IPS-18a (cell line): ENCODE results near the gene PCBD2.
"Not testable (repeated sequence)": the region's sequence is repeated elsewhere in the genome, so short reads cannot be mapped to it uniquely, and the experiment has no call there.

Experiments used
- H3K27ac ChIP-seq: one replicate; pipeline ENCODE4 v1.5.1; 2013; ENCODE audit warnings: low read length
- H3K27me3 ChIP-seq: one replicate; pipeline ENCODE4 v1.6.1; 2013; ENCODE audit warnings: mild to moderate bottlenecking, low read length; ENCODE audit not compliant: control insufficient read depth, insufficient read depth
- H3K36me3 ChIP-seq: one replicate; pipeline ENCODE4 v1.6.1; 2013; ENCODE audit warnings: low read depth, low read length; ENCODE audit not compliant: control insufficient read depth
- H3K4me1 ChIP-seq: one replicate; pipeline ENCODE4 v1.6.1; 2013; ENCODE audit warnings: low read depth, low read length; ENCODE audit not compliant: control insufficient read depth
- H3K4me3 ChIP-seq: one replicate; pipeline ENCODE4 v1.5.1; 2013; ENCODE audit warnings: low read length
- H3K9ac ChIP-seq: one replicate; pipeline ENCODE4 v1.6.1; 2013; ENCODE audit warnings: mild to moderate bottlenecking, low read length, moderate library complexity
- H3K9me3 ChIP-seq: one replicate; pipeline ENCODE4 v1.6.1; 2013; ENCODE audit warnings: low read depth, low read length; ENCODE audit not compliant: control insufficient read depth

Gene PCBD2

GRCh38 chr5:134965271-134965825 is 60.4 kb downstream of the PCBD2 start:
- Histone ChIP-seq H3K4me3 (no peak overlapping the region), H3K9ac (no peak overlapping the region), H3K27ac (no peak overlapping the region), H3K36me3 (no peaks in the 10 kb centered on the region), H3K27me3 (no peaks in the 10 kb centered on the region), H3K4me1 (no peaks in the 10 kb centered on the region), H3K9me3 (no peaks in the 10 kb centered on the region)

- H3K36me3 ChIP-seq = no peaks in the 10 kb centered on the region
- no peak within 1 kb of the TSS for H3K27ac ChIP-seq
- no peaks in the 10 kb centered on the region for H3K4me1 ChIP-seq
- no peaks in the 10 kb centered on the region for H3K27me3 ChIP-seq
- no peak within 1 kb of the TSS for H3K4me3 ChIP-seq
- no peak within 1 kb of the TSS for H3K9ac ChIP-seq
- no peaks in the 10 kb centered on the region for H3K9me3 ChIP-seq
Measured at GRCh38 chr5:134967607-134968006, 62.7 kb downstream of the PCBD2 start, which contains the start of gene CATSPER3. Gene CATSPER3, plus strand, starts transcription at chr5:134967907. Its CDS starts 85 bp downstream, at chr5:134967992.

- Histone ChIP-seq H3K36me3 (no peaks in the 10 kb centered on the region), H3K27me3 (no peaks in the 10 kb centered on the region), H3K4me1 (no peaks in the 10 kb centered on the region), H3K27ac (no peak overlapping the region), H3K9me3 (no peaks in the 10 kb centered on the region), H3K4me3 (no peak overlapping the region), H3K9ac (no peak overlapping the region)
Measured at GRCh38 chr5:134968055-134968454, 63.1 kb downstream of the PCBD2 start.

- Histone ChIP-seq H3K36me3 (no peaks in the 10 kb centered on the region), H3K27me3 (no peaks in the 10 kb centered on the region), H3K9ac (no peak overlapping the region), H3K27ac (no peak overlapping the region), H3K4me1 (no peaks in the 10 kb centered on the region), H3K4me3 (no peak overlapping the region), H3K9me3 (no peaks in the 10 kb centered on the region)
Measured at GRCh38 chr5:134969166-134969565, 64.2 kb downstream of the PCBD2 start.

GRCh38 chr5:134975078-134975715 is 70.3 kb downstream of the PCBD2 start:
- no peaks in the 10 kb centered on the region for H3K36me3 ChIP-seq

GRCh38 chr5:134975843-134976242 is 70.9 kb downstream of the PCBD2 start:
- no peaks in the 10 kb centered on the region for H3K4me1 ChIP-seq
- no peaks in the 10 kb centered on the region for H3K36me3 ChIP-seq
- no peaks in the 10 kb centered on the region for H3K27me3 ChIP-seq
- no peak overlapping the region for H3K27ac ChIP-seq
- H3K9ac ChIP-seq = no peak overlapping the region
- H3K9me3 ChIP-seq = peaks cover 14% of the 10 kb centered on the region
- no peak overlapping the region for H3K4me3 ChIP-seq

More at GRCh38 chr5:134975078-134975715, 70.3 kb downstream of the PCBD2 start:
- peaks cover 14% of the 10 kb centered on the region for H3K9me3 ChIP-seq
- no peak overlapping the region for H3K4me3 ChIP-seq
- H3K27me3 ChIP-seq = no peaks in the 10 kb centered on the region
- H3K9ac ChIP-seq = no peak overlapping the region
- H3K27ac ChIP-seq = no peak overlapping the region
- H3K4me1 ChIP-seq = no peaks in the 10 kb centered on the region

- no peak overlapping the region for H3K4me3 ChIP-seq
- H3K36me3 ChIP-seq = no peaks in the 10 kb centered on the region
- no peaks in the 10 kb centered on the region for H3K27me3 ChIP-seq
- peaks cover 19% of the 10 kb centered on the region for H3K9me3 ChIP-seq
- no peak overlapping the region for H3K27ac ChIP-seq
- no peak overlapping the region for H3K9ac ChIP-seq
- H3K4me1 ChIP-seq = no peaks in the 10 kb centered on the region
Measured at GRCh38 chr5:134976841-134977240, 71.9 kb downstream of the PCBD2 start.

GRCh38 chr5:134979416-134979815 is 74.5 kb downstream of the PCBD2 start:
- Histone ChIP-seq H3K9me3 (peaks cover 31% of the 10 kb centered on the region), H3K4me1 (no peaks in the 10 kb centered on the region), H3K9ac (no peak overlapping the region), H3K27me3 (no peaks in the 10 kb centered on the region), H3K4me3 (no peak overlapping the region), H3K27ac (no peak overlapping the region), H3K36me3 (no peaks in the 10 kb centered on the region)

- Histone ChIP-seq H3K27me3 (no peaks in the 10 kb centered on the region), H3K27ac (no peak overlapping the region), H3K4me1 (no peaks in the 10 kb centered on the region), H3K9me3 (peaks cover 28% of the 10 kb centered on the region), H3K4me3 (no peak overlapping the region), H3K36me3 (no peaks in the 10 kb centered on the region), H3K9ac (no peak overlapping the region)
Measured at GRCh38 chr5:134982230-134982629, 77.3 kb downstream of the PCBD2 start.

- H3K4me3 ChIP-seq = no peak overlapping the region
- H3K36me3 ChIP-seq = no peaks in the 10 kb centered on the region
- no peak overlapping the region for H3K27ac ChIP-seq
- peaks cover 11% of the 10 kb centered on the region for H3K4me1 ChIP-seq
- no peaks in the 10 kb centered on the region for H3K27me3 ChIP-seq
- H3K9me3 ChIP-seq = no peaks in the 10 kb centered on the region
- H3K9ac ChIP-seq = no peak overlapping the region
Measured at GRCh38 chr5:134989266-134989830, 84.4 kb downstream of the PCBD2 start.

- not testable (repeated sequence) for H3K9ac ChIP-seq, H3K9me3 ChIP-seq, H3K4me3 ChIP-seq, H3K36me3 ChIP-seq, H3K27me3 ChIP-seq, H3K27ac ChIP-seq
- H3K4me1 ChIP-seq = peaks cover 11% of the 10 kb centered on the region
Measured at GRCh38 chr5:134990183-134990582, 85.3 kb downstream of the PCBD2 start.

GRCh38 chr5:134992148-134992547 is 87.2 kb downstream of the PCBD2 start:
- H3K9me3 ChIP-seq = no peaks in the 10 kb centered on the region
- no peaks in the 10 kb centered on the region for H3K27me3 ChIP-seq
- H3K36me3 ChIP-seq = no peaks in the 10 kb centered on the region
- no peak overlapping the region for H3K27ac ChIP-seq
- H3K4me3 ChIP-seq = no peak overlapping the region
- peaks cover 11% of the 10 kb centered on the region for H3K4me1 ChIP-seq
- H3K9ac ChIP-seq = no peak overlapping the region
